HFFc6 (cell line): ENCODE results near the gene COL6A2. TPM values are rescaled to one million over a fixed set of nuclear protein-coding genes. Genes with fewer than 3 reads are reported as not detected.
"Not testable (repeated sequence)": the region's sequence is repeated elsewhere in the genome, so short reads cannot be mapped to it uniquely, and the experiment has no call there.

Source experiments
- DNase-seq: peaks from one replicate; pipeline ENCODE4 v3.0.0-alpha.2; 2018
- H3K27ac Mint-ChIP-seq: 2 replicates; pipeline ENCODE4 v1.8.0; 2020; ENCODE audit warnings: mild to moderate bottlenecking, mixed read lengths
- H3K27me3 Mint-ChIP-seq: 2 replicates; pipeline ENCODE4 v1.8.0; 2021; ENCODE audit warnings: mild to moderate bottlenecking, moderate library complexity, mixed read lengths; ENCODE audit not compliant: insufficient read depth
- H3K36me3 Mint-ChIP-seq: 2 replicates; pipeline ENCODE4 v1.8.0; 2021; ENCODE audit warnings: low read depth, mixed read lengths
- H3K4me1 Mint-ChIP-seq: 2 replicates; pipeline ENCODE4 v1.8.0; 2020; ENCODE audit warnings: low read depth, mixed read lengths
- H3K4me3 Mint-ChIP-seq: 2 replicates; pipeline ENCODE4 v1.8.0; 2020; ENCODE audit warnings: mild to moderate bottlenecking, moderate library complexity, mixed read lengths
- H3K9me3 Mint-ChIP-seq: 2 replicates; pipeline ENCODE4 v1.8.0; 2020; ENCODE audit warnings: mild to moderate bottlenecking, mixed read lengths
- total RNA-seq, 6 experiments: library from RNA; stranded (reverse); fragmentation: NEBNext Ultra II Directional; extraction: Animal tissue kit (Norgen Biotek cat#: 25700); gene quantifications; 2 replicates in 1 of 6; 3 replicates in 5 of 6; pipeline ENCODE4 v1.2.3, GENCODE V29; 2021
- TF ChIP-seq, protein P1 (sequence below): fragments of 200-600 bp; sonication (generic); IDR thresholded peaks from 2 replicates; pipeline ENCODE4 v1.5.0; 2021; ENCODE audit warnings: antibody characterized with exemption, mild to moderate bottlenecking

The COL6A2 gene
- total RNA-seq, 6 experiments from 2014 or later: 426 to 514 (median 467) TPM

- H3K36me3 Mint-ChIP-seq: no peaks in the 10 kb centered on the region
- no peak for DNase-seq
- peaks cover 17% of the 10 kb centered on the region for H3K4me1 Mint-ChIP-seq
- no peaks in the 10 kb centered on the region for H3K27me3 Mint-ChIP-seq
- H3K27ac Mint-ChIP-seq: no peak overlapping the region
- H3K4me3 Mint-ChIP-seq: no peak overlapping the region
- no peaks in the 10 kb centered on the region for H3K9me3 Mint-ChIP-seq
- TF ChIP-seq, protein P1, sequence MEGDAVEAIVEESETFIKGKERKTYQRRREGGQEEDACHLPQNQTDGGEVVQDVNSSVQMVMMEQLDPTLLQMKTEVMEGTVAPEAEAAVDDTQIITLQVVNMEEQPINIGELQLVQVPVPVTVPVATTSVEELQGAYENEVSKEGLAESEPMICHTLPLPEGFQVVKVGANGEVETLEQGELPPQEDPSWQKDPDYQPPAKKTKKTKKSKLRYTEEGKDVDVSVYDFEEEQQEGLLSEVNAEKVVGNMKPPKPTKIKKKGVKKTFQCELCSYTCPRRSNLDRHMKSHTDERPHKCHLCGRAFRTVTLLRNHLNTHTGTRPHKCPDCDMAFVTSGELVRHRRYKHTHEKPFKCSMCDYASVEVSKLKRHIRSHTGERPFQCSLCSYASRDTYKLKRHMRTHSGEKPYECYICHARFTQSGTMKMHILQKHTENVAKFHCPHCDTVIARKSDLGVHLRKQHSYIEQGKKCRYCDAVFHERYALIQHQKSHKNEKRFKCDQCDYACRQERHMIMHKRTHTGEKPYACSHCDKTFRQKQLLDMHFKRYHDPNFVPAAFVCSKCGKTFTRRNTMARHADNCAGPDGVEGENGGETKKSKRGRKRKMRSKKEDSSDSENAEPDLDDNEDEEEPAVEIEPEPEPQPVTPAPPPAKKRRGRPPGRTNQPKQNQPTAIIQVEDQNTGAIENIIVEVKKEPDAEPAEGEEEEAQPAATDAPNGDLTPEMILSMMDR: no peak
Observed at GRCh38 chr21:46069719-46070279, 28.1 kb upstream of the COL6A2 start.

- H3K9me3 Mint-ChIP-seq: no peaks in the 10 kb centered on the region
- H3K27me3 Mint-ChIP-seq: no peaks in the 10 kb centered on the region
- H3K36me3 Mint-ChIP-seq: no peaks in the 10 kb centered on the region
- peaks cover 5% of the 10 kb centered on the region for H3K4me1 Mint-ChIP-seq
- H3K4me3 Mint-ChIP-seq: no peak overlapping the region
- no peak overlapping the region for H3K27ac Mint-ChIP-seq
- TF ChIP-seq, protein P1: no peak
- no peak for DNase-seq
Observed at GRCh38 chr21:46071082-46071481, 26.8 kb upstream of the COL6A2 start.

DNA sequence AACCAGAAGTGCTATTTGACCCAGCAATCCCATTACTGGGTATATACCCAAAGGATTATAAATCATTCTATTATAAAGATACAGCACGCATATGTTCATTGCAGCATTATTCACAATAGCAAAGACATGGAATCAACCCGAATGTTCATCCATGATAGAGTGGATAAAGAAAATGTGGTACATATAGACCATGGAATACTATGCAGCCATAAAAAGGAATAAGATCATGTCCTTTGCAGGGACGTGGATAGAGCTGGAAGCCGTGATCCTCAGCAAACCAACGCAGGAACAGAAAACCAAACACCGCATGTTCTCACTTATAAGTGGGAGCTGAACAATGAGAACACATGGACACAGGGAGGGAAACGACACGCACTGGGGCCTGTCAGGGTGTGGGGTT, 21.2 kb upstream of the COL6A2 start:
- not testable (repeated sequence) for H3K27ac Mint-ChIP-seq, H3K27me3 Mint-ChIP-seq, H3K9me3 Mint-ChIP-seq, DNase-seq, H3K36me3 Mint-ChIP-seq, H3K4me3 Mint-ChIP-seq
- peaks cover 36% of the 10 kb centered on the region for H3K4me1 Mint-ChIP-seq

DNA sequence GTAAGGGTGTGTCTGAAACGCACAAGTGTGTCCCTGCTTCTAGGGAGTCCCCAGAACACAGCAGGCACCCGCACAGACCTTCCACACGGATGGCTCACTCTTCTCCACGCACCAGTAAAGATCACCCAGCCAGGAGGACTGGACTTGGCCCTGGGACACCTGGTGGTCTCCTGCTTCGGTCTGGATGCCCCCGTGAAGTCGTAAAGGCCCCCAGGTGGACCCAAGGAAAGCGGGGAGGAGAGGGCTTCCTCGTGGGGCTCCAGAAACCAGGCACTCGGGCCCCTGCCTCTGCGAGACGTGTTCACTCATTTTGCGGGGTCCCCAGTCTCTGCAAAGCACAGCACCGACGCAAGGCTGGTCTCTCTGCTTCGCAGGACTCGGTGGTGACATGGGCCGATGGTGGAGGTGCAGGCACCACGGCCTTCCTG, 20.2 kb upstream of the COL6A2 start:
- TF ChIP-seq, protein P1: no peak
- Mint-ChIP-seq H3K27ac (peak overlapping the region; percentile 100; the same call in 1 of the 2 replicates), H3K9me3 (no peaks in the 10 kb centered on the region), H3K36me3 (no peaks in the 10 kb centered on the region), H3K27me3 (0 out of 2 replicates have a peak, but pooled peaks cover 1% of the 10 kb centered on the region), H3K4me3 (no peak overlapping the region), H3K4me1 (peaks cover 36% of the 10 kb centered on the region)
- no peak for DNase-seq

GRCh38 chr21:46078322-46078977, 19.5 kb upstream of the COL6A2 start:
- 0 out of 2 replicates have a peak, but pooled peaks cover 1% of the 10 kb centered on the region for H3K27me3 Mint-ChIP-seq
- TF ChIP-seq, protein P1: no peak
- no peak for DNase-seq
- no peaks in the 10 kb centered on the region for H3K36me3 Mint-ChIP-seq
- H3K4me3 Mint-ChIP-seq: no peak overlapping the region
- peaks cover 36% of the 10 kb centered on the region for H3K4me1 Mint-ChIP-seq
- peak overlapping the region; percentile 100 for H3K27ac Mint-ChIP-seq
- H3K9me3 Mint-ChIP-seq: no peaks in the 10 kb centered on the region

- 0 out of 2 replicates have a peak, but pooled peaks cover 1% of the 10 kb centered on the region for H3K27me3 Mint-ChIP-seq
- H3K4me1 Mint-ChIP-seq: peaks cover 36% of the 10 kb centered on the region
- TF ChIP-seq, protein P1: no peak
- H3K36me3 Mint-ChIP-seq: no peaks in the 10 kb centered on the region
- peak overlapping the region; percentile 100 for H3K27ac Mint-ChIP-seq
- DNase-seq: no peak
- H3K9me3 Mint-ChIP-seq: no peaks in the 10 kb centered on the region
- H3K4me3 Mint-ChIP-seq: no peak overlapping the region
Observed at GRCh38 chr21:46078978-46079351, 18.9 kb upstream of the COL6A2 start.
